ENCODE measurements around the gene CYP2R1. TPM values are rescaled to one million over a fixed set of nuclear protein-coding genes. Genes with fewer than 3 reads are reported as not detected.

CYP2R1 gene
- total and polyA plus RNA-seq, 2 experiments from 2014 or later = 20.4 to 25.6 TPM

- H3K4me1 ChIP-seq (ENCODE audit: insufficient read depth) = no peaks in the 10 kb centered on the region
- no peaks in the 10 kb centered on the region for H3K79me2 ChIP-seq
- no peak for DNase-seq (ENCODE audit: low spot score)
- H3K4me2 ChIP-seq = no peak overlapping the region
- H3K4me3 ChIP-seq = no peak overlapping the region
- H3K27me3 ChIP-seq = no peaks in the 10 kb centered on the region
- no peaks in the 10 kb centered on the region for H4K20me1 ChIP-seq (ENCODE audit: insufficient read depth, poor library complexity, severe bottlenecking)
- no peak overlapping the region for H3K27ac ChIP-seq
- WGBS (ENCODE audit: low lambda C conversion rate, missing lambda C conversion rate) = 100% methylated on average over 1 of the region's 1 CpG
- TF ChIP-seq EZH2 (IDR thresholded peaks at IDR 0.05; ENCODE audit: borderline replicate concordance) = no peak
- H3K36me3 ChIP-seq (replicated peaks; ENCODE audit: insufficient read depth, low read depth) = no peaks in the 10 kb centered on the region
- H3K9me2 ChIP-seq (replicated peaks; ENCODE audit: insufficient read depth) = no peaks in the 10 kb centered on the region
- no peak overlapping the region for H2AFZ ChIP-seq
- no peaks in the 10 kb centered on the region for H3K9me3 ChIP-seq (ENCODE audit: low read depth)
Observed at GRCh38 chr11:14858404-14858803, 33.6 kb downstream of the CYP2R1 start.

- no peak for TF ChIP-seq CTCF (IDR thresholded peaks at IDR 0.05; ENCODE audit: poor library complexity)
- TF ChIP-seq EZH2 (IDR thresholded peaks at IDR 0.05; ENCODE audit: borderline replicate concordance) = no peak
- TF ChIP-seq EZH2phosphoT487 (IDR thresholded peaks at IDR 0.05; ENCODE audit: low read depth, severe bottlenecking, unreplicated experiment) = no peak
- Histone ChIP-seq H3K27ac (no peak overlapping the region), H3K9me3 (ENCODE audit: low read depth) (no peaks in the 10 kb centered on the region), H3K79me2 (no peaks in the 10 kb centered on the region), H3K9me2 (replicated peaks; ENCODE audit: insufficient read depth) (no peaks in the 10 kb centered on the region), H4K20me1 (ENCODE audit: insufficient read depth, poor library complexity, severe bottlenecking) (no peaks in the 10 kb centered on the region), H3K36me3 (replicated peaks; ENCODE audit: insufficient read depth, low read depth) (no peaks in the 10 kb centered on the region), H3K4me3 (no peak overlapping the region), H2AFZ (no peak overlapping the region), H3K27me3 (no peaks in the 10 kb centered on the region), H3K4me1 (ENCODE audit: insufficient read depth) (no peaks in the 10 kb centered on the region), H3K4me2 (no peak overlapping the region)
- no peak for DNase-seq (ENCODE audit: low spot score)
- WGBS (ENCODE audit: low lambda C conversion rate, missing lambda C conversion rate) = 90% methylated on average over 3 of the region's 3 CpGs
Observed at GRCh38 chr11:14857621-14858020, 34.4 kb downstream of the CYP2R1 start.

- H3K9me3 ChIP-seq (ENCODE audit: low read depth) = no peaks in the 10 kb centered on the region
- no peaks in the 10 kb centered on the region for H3K4me1 ChIP-seq (ENCODE audit: insufficient read depth)
- no peaks in the 10 kb centered on the region for H3K9me2 ChIP-seq (replicated peaks; ENCODE audit: insufficient read depth)
- TF ChIP-seq CTCF (IDR thresholded peaks at IDR 0.05; ENCODE audit: poor library complexity) (no peak), EZH2 (IDR thresholded peaks at IDR 0.05; ENCODE audit: borderline replicate concordance) (no peak), EZH2phosphoT487 (IDR thresholded peaks at IDR 0.05; ENCODE audit: low read depth, severe bottlenecking, unreplicated experiment) (no peak)
- DNase-seq (ENCODE audit: low spot score) = no peak
- H3K79me2 ChIP-seq = no peaks in the 10 kb centered on the region
- no peaks in the 10 kb centered on the region for H3K36me3 ChIP-seq (replicated peaks; ENCODE audit: insufficient read depth, low read depth)
- no peak overlapping the region for H3K4me2 ChIP-seq
- H3K27me3 ChIP-seq = no peaks in the 10 kb centered on the region
- WGBS (ENCODE audit: low lambda C conversion rate, missing lambda C conversion rate) = 88% methylated on average over 1 of the region's 1 CpG
- no peak overlapping the region for H2AFZ ChIP-seq
- no peaks in the 10 kb centered on the region for H4K20me1 ChIP-seq (ENCODE audit: insufficient read depth, poor library complexity, severe bottlenecking)
- no peak overlapping the region for H3K27ac ChIP-seq
- H3K4me3 ChIP-seq = no peak overlapping the region
Observed at GRCh38 chr11:14855890-14856289, 36.1 kb downstream of the CYP2R1 start.

- Histone ChIP-seq H3K9me2 (replicated peaks; ENCODE audit: insufficient read depth) (no peaks in the 10 kb centered on the region), H3K27ac (no peak overlapping the region), H4K20me1 (ENCODE audit: insufficient read depth, poor library complexity, severe bottlenecking) (no peaks in the 10 kb centered on the region), H3K4me3 (no peak overlapping the region), H2AFZ (no peak overlapping the region), H3K9me3 (ENCODE audit: low read depth) (no peaks in the 10 kb centered on the region), H3K79me2 (no peaks in the 10 kb centered on the region), H3K4me1 (ENCODE audit: insufficient read depth) (no peaks in the 10 kb centered on the region), H3K27me3 (no peaks in the 10 kb centered on the region), H3K36me3 (replicated peaks; ENCODE audit: insufficient read depth, low read depth) (no peaks in the 10 kb centered on the region), H3K4me2 (no peak overlapping the region)
- no peak for TF ChIP-seq CTCF (IDR thresholded peaks at IDR 0.05; ENCODE audit: poor library complexity)
- TF ChIP-seq EZH2 (IDR thresholded peaks at IDR 0.05; ENCODE audit: borderline replicate concordance) = no peak
- no peak for TF ChIP-seq EZH2phosphoT487 (IDR thresholded peaks at IDR 0.05; ENCODE audit: low read depth, severe bottlenecking, unreplicated experiment)
- no peak for DNase-seq (ENCODE audit: low spot score)
Observed at GRCh38 chr11:14854057-14854456, 38.0 kb downstream of the CYP2R1 start.
